Esophagus muscularis mucosa (tissue), 4 donors: ENCODE results near the gene COL27A1. TPM values are rescaled to one million over a fixed set of nuclear protein-coding genes. Genes with fewer than 3 reads are reported as not detected.

Source experiments
- DNase-seq: peaks from one replicate; pipeline ENCODE4 v3.0.0-alpha.2; 2017; ENCODE audit errors: extremely low spot score
- H3K27ac ChIP-seq, 4 donors: fragments of 200-600 bp; sonication (generic); replicated peaks in 1 of 4; 1 replicate in 3 of 4; 2 replicates in 1 of 4; pipeline ENCODE4 v1.5.1; 2016 to 2019; ENCODE audit warnings: mild to moderate bottlenecking in 1 of 4
- H3K27me3 ChIP-seq, 4 donors: fragments of 200-600 bp; sonication (generic); one replicate each; pipeline versions ENCODE4 v1.5.1 to v1.6.0; 2016 to 2019
- H3K36me3 ChIP-seq, 4 donors: fragments of 200-600 bp; sonication (generic); one replicate each; pipeline ENCODE4 v1.5.1; 2016 to 2019
- H3K4me1 ChIP-seq, 4 donors: fragments of 200-600 bp; sonication (generic); one replicate each; pipeline ENCODE4 v1.5.1; 2016 to 2019
- H3K4me3 ChIP-seq, 4 donors: fragments of 200-600 bp; sonication (generic); 1 replicate in 2 of 4; 2 replicates in 2 of 4; pipeline ENCODE4 v1.5.1; 2016 to 2019; ENCODE audit warnings: mild to moderate bottlenecking in 4 of 4, moderate library complexity in 1 of 4
- H3K9me3 ChIP-seq, 4 donors: fragments of 200-600 bp; sonication (generic); 1 replicate in 3 of 4; 2 replicates in 1 of 4; pipeline ENCODE4 v1.5.1; 2016 to 2019
- EP300 ChIP-seq: sonication (generic); formaldehyde crosslinking; IDR thresholded peaks from one replicate; pipeline ENCODE4 v1.6.1; 2017; ENCODE audit warnings: antibody characterized with exemption
- POLR2A ChIP-seq: fragments of 450-650 bp; IDR thresholded peaks from one replicate; pipeline ENCODE4 v1.6.1; 2017; ENCODE audit warnings: antibody characterized with exemption, moderate library complexity, mild to moderate bottlenecking, low read depth
- POLR2AphosphoS5 ChIP-seq, 2 donors: sonication (generic); formaldehyde crosslinking; IDR thresholded peaks; one replicate each; pipeline ENCODE4 v1.6.1; 2017; ENCODE audit warnings: antibody characterized with exemption in 2 of 2
- WGBS: methylation state at CpG from one replicate; pipeline ENCODE4 v1.1.5; 2018; 5-methylcytosine and 5-hydroxymethylcytosine counted together
- intact Hi-C: fragments of 100-400 bp; cut with DNase I; formaldehyde crosslinking; loops from one replicate; pipeline ENCODE4 v1.15.1; 2023
- total RNA-seq, 4 donors: library from RNA; depleted of rRNA; stranded (reverse); fragments of >200 nt; gene quantifications; one replicate each; pipeline versions ENCODE4 v1.1.0 to v1.2.1, GENCODE V29; 2016
- TF ChIP-seq, protein P1 (sequence below), 3 experiments: fragments of 200-600 bp in 2 of 3; fragments of 450-650 bp in 1 of 3; sonication (generic) in 2 of 3; IDR thresholded peaks; one replicate each; pipeline ENCODE4 v1.5.1; 2017 to 2019; ENCODE audit warnings: antibody characterized with exemption in 3 of 3, mild to moderate bottlenecking in 2 of 3, moderate library complexity in 1 of 3

The COL27A1 gene
- total RNA-seq, 4 donors from 2014 or later: 1.8 to 3.3 (median 2.7) TPM

DNA sequence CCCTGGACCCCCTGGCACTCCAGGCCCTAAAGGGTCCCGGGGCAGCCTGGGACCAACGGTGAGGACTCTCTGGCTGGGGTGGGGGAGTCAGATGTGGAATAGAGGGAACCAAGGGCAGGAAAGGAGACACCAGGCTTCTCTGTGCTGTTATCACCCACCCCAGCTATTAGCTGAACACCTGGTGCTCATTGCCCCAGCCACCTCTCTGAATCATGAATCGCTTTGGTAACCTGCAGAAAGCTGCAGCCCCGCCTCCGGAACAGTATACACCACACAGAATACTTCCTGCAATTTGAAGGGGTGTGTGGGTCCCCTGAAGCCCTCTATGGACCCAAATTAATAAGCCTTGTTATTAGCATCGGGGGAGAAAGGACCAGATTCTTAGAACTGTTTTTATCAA is 127.2 kb downstream of the COL27A1 start:
- Histone ChIP-seq H3K36me3 (peaks cover 0 to 3% (median 0%) of the 10 kb centered on the region in 4 donors), H3K27ac (no peak overlapping the region), H3K9me3 (no peaks in the 10 kb centered on the region), H3K27me3 (no peaks in the 10 kb centered on the region), H3K4me3 (no peak overlapping the region), H3K4me1 (peaks cover 0 to 5% (median 0%) of the 10 kb centered on the region in 4 donors)
- 90% methylated on average over 3 of the region's 6 CpGs for WGBS
- DNase-seq: no peak
- intact Hi-C loops: no loop called here
- no peak for TF ChIP-seq POLR2AphosphoS5 (IDR thresholded peaks at IDR 0.05)
- TF ChIP-seq, protein P1, sequence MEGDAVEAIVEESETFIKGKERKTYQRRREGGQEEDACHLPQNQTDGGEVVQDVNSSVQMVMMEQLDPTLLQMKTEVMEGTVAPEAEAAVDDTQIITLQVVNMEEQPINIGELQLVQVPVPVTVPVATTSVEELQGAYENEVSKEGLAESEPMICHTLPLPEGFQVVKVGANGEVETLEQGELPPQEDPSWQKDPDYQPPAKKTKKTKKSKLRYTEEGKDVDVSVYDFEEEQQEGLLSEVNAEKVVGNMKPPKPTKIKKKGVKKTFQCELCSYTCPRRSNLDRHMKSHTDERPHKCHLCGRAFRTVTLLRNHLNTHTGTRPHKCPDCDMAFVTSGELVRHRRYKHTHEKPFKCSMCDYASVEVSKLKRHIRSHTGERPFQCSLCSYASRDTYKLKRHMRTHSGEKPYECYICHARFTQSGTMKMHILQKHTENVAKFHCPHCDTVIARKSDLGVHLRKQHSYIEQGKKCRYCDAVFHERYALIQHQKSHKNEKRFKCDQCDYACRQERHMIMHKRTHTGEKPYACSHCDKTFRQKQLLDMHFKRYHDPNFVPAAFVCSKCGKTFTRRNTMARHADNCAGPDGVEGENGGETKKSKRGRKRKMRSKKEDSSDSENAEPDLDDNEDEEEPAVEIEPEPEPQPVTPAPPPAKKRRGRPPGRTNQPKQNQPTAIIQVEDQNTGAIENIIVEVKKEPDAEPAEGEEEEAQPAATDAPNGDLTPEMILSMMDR (IDR thresholded peaks at IDR 0.05): no peak
- no peak for TF ChIP-seq POLR2A
- no peak for TF ChIP-seq EP300

DNA sequence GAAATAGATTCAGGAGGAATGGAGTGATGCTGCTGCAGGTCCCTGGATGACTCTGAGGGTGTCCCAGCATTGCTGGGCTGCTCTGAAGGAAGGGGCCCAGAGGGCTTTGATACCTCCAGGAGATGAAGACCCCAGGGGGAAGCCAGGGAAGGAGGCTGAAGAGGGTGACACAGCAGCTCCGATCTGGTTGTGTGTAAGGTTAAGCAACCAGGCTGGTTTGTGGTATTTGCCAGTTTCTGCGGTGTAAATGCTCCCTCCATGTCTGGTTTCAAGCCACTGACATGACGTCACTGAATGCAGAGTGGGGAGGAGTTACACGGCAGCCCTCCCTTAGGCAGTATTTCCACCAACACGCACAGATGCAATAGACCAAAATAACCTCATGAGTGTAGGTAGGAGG is 127.6 kb downstream of the COL27A1 start:
- DNase-seq: no peak
- WGBS: 71% methylated on average over 5 of the region's 5 CpGs
- H3K4me1 ChIP-seq: peaks cover 0 to 5% (median 0%) of the 10 kb centered on the region in 4 donors
- no peaks in the 10 kb centered on the region for H3K27me3 ChIP-seq
- TF ChIP-seq, protein P1 (IDR thresholded peaks at IDR 0.05): no peak
- TF ChIP-seq POLR2AphosphoS5 (IDR thresholded peaks at IDR 0.05): no peak
- no peak for TF ChIP-seq EP300
- H3K4me3 ChIP-seq: no peak overlapping the region
- H3K9me3 ChIP-seq: no peaks in the 10 kb centered on the region
- intact Hi-C loops: no loop called here
- H3K36me3 ChIP-seq: peaks cover 0 to 3% (median 0%) of the 10 kb centered on the region in 4 donors
- no peak overlapping the region for H3K27ac ChIP-seq

DNA sequence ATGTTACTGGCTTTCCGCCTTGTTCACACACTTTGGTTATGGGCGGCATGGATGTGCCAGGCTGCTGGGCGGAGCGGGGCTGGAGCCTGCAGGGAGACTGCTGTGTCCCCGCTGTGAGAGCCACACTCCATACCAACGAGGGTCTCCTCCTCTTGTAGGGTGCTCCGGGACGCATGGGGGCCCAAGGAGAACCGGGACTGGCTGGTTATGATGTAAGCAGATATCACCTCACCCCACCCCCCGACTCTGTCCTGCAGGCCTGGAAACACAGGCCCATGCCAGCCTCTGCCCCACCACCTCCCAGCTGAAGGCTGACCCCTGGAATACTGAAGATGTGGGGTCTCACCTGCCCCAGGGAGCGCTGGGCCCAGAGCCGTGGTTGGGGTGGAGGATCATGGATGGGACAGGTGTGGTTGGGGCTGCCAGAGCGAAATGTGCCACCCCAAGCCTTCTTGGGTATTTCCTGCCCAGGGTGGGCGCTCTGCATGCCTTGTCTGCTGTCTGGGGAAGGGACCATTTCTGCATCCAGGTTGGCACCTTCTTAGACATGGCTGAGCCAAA is 128.3 kb downstream of the COL27A1 start:
- no peak for DNase-seq
- TF ChIP-seq, protein P1 (IDR thresholded peaks at IDR 0.05): no peak
- TF ChIP-seq EP300 (no peak), POLR2AphosphoS5 (IDR thresholded peaks at IDR 0.05) (no peak), POLR2A (no peak)
- Histone ChIP-seq H3K36me3 (peaks cover 0 to 3% (median 0%) of the 10 kb centered on the region in 4 donors), H3K4me1 (peaks cover 0 to 5% (median 0%) of the 10 kb centered on the region in 4 donors), H3K27ac (no peak overlapping the region), H3K27me3 (no peaks in the 10 kb centered on the region), H3K9me3 (no peaks in the 10 kb centered on the region), H3K4me3 (no peak overlapping the region)
- 96% methylated on average over 10 of the region's 14 CpGs for WGBS
- intact Hi-C loops: no loop called here

DNA sequence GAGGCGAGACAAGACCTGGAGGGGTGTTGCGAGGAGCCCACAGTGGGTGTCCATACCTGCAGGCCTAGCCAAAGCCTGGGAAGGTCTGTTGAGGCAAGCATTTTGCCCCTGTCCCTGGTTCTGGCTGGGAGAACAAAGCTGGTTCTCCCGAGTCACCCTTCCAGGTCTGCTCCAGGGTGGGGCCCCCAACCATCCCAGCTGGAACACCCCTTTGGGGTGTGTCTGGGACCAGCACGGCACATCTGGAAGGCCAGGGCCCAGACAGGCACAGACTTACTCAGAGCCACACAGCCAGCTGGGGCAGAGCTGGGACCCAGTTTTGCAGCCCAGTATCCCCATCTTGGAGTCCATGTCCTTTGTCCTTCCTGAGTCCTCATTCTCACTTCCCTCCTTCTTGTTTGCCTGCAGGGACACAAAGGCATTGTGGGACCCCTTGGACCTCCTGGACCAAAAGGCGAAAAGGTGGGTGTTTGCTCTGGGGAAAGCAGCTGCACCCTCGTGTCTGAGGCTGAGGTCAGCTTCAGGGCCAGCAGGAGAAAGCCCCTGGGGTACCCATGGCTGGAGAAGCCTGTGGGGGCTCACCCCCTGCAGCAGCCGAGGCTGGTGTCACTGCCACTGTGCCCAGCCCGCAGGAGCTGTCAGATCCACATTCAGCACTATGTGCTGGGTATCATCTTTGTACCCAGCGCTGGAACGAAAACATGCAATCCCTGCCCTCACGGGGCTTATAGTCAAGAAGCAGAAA is 129.2 kb downstream of the COL27A1 start:
- Histone ChIP-seq H3K27me3 (no peaks in the 10 kb centered on the region), H3K27ac (no peak overlapping the region), H3K9me3 (no peaks in the 10 kb centered on the region), H3K4me1 (peaks cover 0 to 5% (median 0%) of the 10 kb centered on the region in 4 donors), H3K36me3 (peaks cover 0 to 3% (median 0%) of the 10 kb centered on the region in 4 donors), H3K4me3 (no peak overlapping the region)
- no peak for DNase-seq
- no peak for TF ChIP-seq POLR2A
- TF ChIP-seq, protein P1 (IDR thresholded peaks at IDR 0.05): no peak
- no peak for TF ChIP-seq POLR2AphosphoS5 (IDR thresholded peaks at IDR 0.05)
- no peak for TF ChIP-seq EP300
- WGBS: 88% methylated on average over 10 of the region's 11 CpGs
- intact Hi-C loops: no loop called here
